PC-9 (cell line): ENCODE results near the gene CDK5R1. TPM values are rescaled to one million over a fixed set of nuclear protein-coding genes. Genes with fewer than 3 reads are reported as not detected.

Experiments used
- BruUV-seq: library from RNA; stranded (reverse); fragments of 400-500 nt; replicated peaks from 2 replicates; lab custom pipeline; 2021; lab: Mats Ljungman, UMichigan
- CTCF ChIA-PET: fragments of 300-600 bp; sonication (Branson Sonifier 250); formaldehyde crosslinking; loops from one replicate; lab custom pipeline; 2022; ENCODE audit warnings: antibody characterized with exemption; lab: Charles Lee
- POLR2A ChIA-PET: fragments of 300-600 bp; sonication (Branson Sonifier 250); formaldehyde crosslinking; loops from one replicate; lab custom pipeline; 2022; ENCODE audit warnings: antibody characterized with exemption; ENCODE audit not compliant: unreplicated experiment; lab: Charles Lee
- DNase-seq, 2 experiments: peaks; one replicate each; pipeline versions ENCODE4 v3.0.0 to v3.0.0-alpha.2; 2015 to 2022; ENCODE audit warnings: mixed read lengths in 1 of 2
- H2AFZ ChIP-seq: fragments of 200-600 bp; sonication (generic); 2 replicates; pipeline ENCODE4 v1.8.1; 2017; ENCODE audit warnings: antibody characterized with exemption
- H3F3A ChIP-seq: fragments of 200-600 bp; sonication (generic); 2 replicates; pipeline ENCODE4 v1.8.1; 2017; ENCODE audit warnings: antibody characterized with exemption, mild to moderate bottlenecking, low read depth; ENCODE audit not compliant: insufficient read depth
- H3K27ac ChIP-seq: fragments of 200-600 bp; sonication (generic); 2 replicates; pipeline ENCODE4 v1.6.1; 2016; ENCODE audit warnings: mixed run types
- H3K27me3 ChIP-seq: fragments of 200-600 bp; sonication (generic); 2 replicates; pipeline ENCODE4 v1.6.1; 2016; ENCODE audit warnings: low read depth, mixed run types; ENCODE audit not compliant: insufficient read depth
- H3K36me3 ChIP-seq: fragments of 200-600 bp; sonication (generic); 2 replicates; pipeline ENCODE4 v1.6.1; 2016; ENCODE audit warnings: low read depth, mixed run types
- H3K4me1 ChIP-seq: fragments of 200-600 bp; sonication (generic); replicated peaks from 2 replicates; pipeline ENCODE4 v1.6.1; 2016; ENCODE audit warnings: mixed run types; ENCODE audit not compliant: insufficient read depth
- H3K4me2 ChIP-seq: fragments of 200-600 bp; sonication (generic); 2 replicates; pipeline ENCODE4 v1.6.1; 2017; ENCODE audit warnings: mixed run types
- H3K4me3 ChIP-seq: fragments of 200-600 bp; sonication (generic); 2 replicates; pipeline ENCODE4 v1.6.1; 2016; ENCODE audit warnings: mixed run types
- H3K79me2 ChIP-seq: fragments of 200-600 bp; sonication (generic); 2 replicates; pipeline ENCODE4 v1.6.1; 2017; ENCODE audit warnings: low read depth, mixed run types
- H3K9me2 ChIP-seq: fragments of 200-600 bp; sonication (generic); 2 replicates; pipeline ENCODE4 v1.8.1; 2017; ENCODE audit warnings: mild to moderate bottlenecking; ENCODE audit not compliant: insufficient read depth
- H3K9me3 ChIP-seq: fragments of 200-600 bp; sonication (generic); 2 replicates; pipeline ENCODE4 v1.8.1; 2016; ENCODE audit warnings: low read depth; ENCODE audit not compliant: insufficient read depth
- H4K20me1 ChIP-seq: fragments of 200-600 bp; sonication (generic); 2 replicates; pipeline ENCODE4 v1.8.1; 2017; ENCODE audit not compliant: insufficient read depth
- CTCF ChIP-seq: fragments of 200-600 bp; sonication (generic); conservative IDR thresholded peaks from 2 replicates; pipeline ENCODE4 v1.6.1; 2017; ENCODE audit warnings: mixed run types, antibody characterized with exemption, mild to moderate bottlenecking, moderate library complexity
- EZH2 ChIP-seq: fragments of 200-600 bp; sonication (generic); IDR thresholded peaks from 2 replicates; pipeline ENCODE4 v1.8.0; 2017; ENCODE audit warnings: antibody characterized with exemption, low read depth
- intact Hi-C: fragments of 100-400 bp; cut with micrococcal nuclease; formaldehyde crosslinking; loops from one replicate; pipeline ENCODE4 v1.10.0; 2022; ENCODE audit not compliant: unreplicated experiment
- total RNA-seq: library from RNA; stranded (reverse); gene quantifications from 2 replicates; pipeline ENCODE4 v1.2.3, GENCODE V29; 2021

Gene CDK5R1
- total RNA-seq, 1 experiment from 2014 or later: 2.1 TPM

- TF ChIP-seq EZH2: no peak
- no peak for TF ChIP-seq CTCF
- Histone ChIP-seq H4K20me1 (no peaks in the 10 kb centered on the region), H3K36me3 (no peaks in the 10 kb centered on the region), H3F3A (no peaks in the 10 kb centered on the region), H3K4me3 (no peak overlapping the region), H3K27me3 (no peaks in the 10 kb centered on the region), H3K9me2 (no peaks in the 10 kb centered on the region), H3K4me1 (peaks cover 4% of the 10 kb centered on the region; the same call in 1 of the 2 replicates), H3K79me2 (no peaks in the 10 kb centered on the region), H3K9me3 (no peaks in the 10 kb centered on the region), H3K27ac (no peak overlapping the region), H2AFZ (no peak overlapping the region), H3K4me2 (no peak overlapping the region)
- POLR2A ChIA-PET: no interaction called here
- CTCF ChIA-PET: no interaction called here
- intact Hi-C loops: no loop called here
- DNase-seq: no peak
- no TSS peak for BruUV-seq
Observed at GRCh38 chr17:32492648-32493289, 6.0 kb downstream of the CDK5R1 start.

GRCh38 chr17:32493571-32493970, 6.8 kb downstream of the CDK5R1 start:
- Histone ChIP-seq H3K27ac (no peak overlapping the region), H3K4me2 (no peak overlapping the region), H4K20me1 (no peaks in the 10 kb centered on the region), H3F3A (no peaks in the 10 kb centered on the region), H3K79me2 (no peaks in the 10 kb centered on the region), H3K36me3 (no peaks in the 10 kb centered on the region), H3K4me3 (no peak overlapping the region), H3K27me3 (no peaks in the 10 kb centered on the region), H3K9me3 (no peaks in the 10 kb centered on the region), H3K4me1 (no peaks in the 10 kb centered on the region), H3K9me2 (no peaks in the 10 kb centered on the region), H2AFZ (no peak overlapping the region)
- intact Hi-C loops: no loop called here
- no peak for TF ChIP-seq EZH2
- TF ChIP-seq CTCF: no peak
- POLR2A ChIA-PET: no interaction called here
- CTCF ChIA-PET: no interaction called here
- DNase-seq: no peak
- BruUV-seq: no TSS peak

- TF ChIP-seq EZH2: no peak
- TF ChIP-seq CTCF: no peak
- BruUV-seq: no TSS peak
- intact Hi-C loops: no loop called here
- Histone ChIP-seq H2AFZ (no peak overlapping the region), H3K9me2 (no peaks in the 10 kb centered on the region), H3K4me1 (no peaks in the 10 kb centered on the region), H4K20me1 (no peaks in the 10 kb centered on the region), H3K27ac (no peak overlapping the region), H3K9me3 (no peaks in the 10 kb centered on the region), H3F3A (no peaks in the 10 kb centered on the region), H3K27me3 (no peaks in the 10 kb centered on the region), H3K79me2 (no peaks in the 10 kb centered on the region), H3K36me3 (no peaks in the 10 kb centered on the region), H3K4me2 (no peak overlapping the region), H3K4me3 (no peak overlapping the region)
- ChIA-PET POLR2A (no interaction called here), CTCF (no interaction called here)
- no peak for DNase-seq
Observed at GRCh38 chr17:32493976-32494513, 7.3 kb downstream of the CDK5R1 start.
